ENCODE results near the gene TK2.

GRCh38 chr16:66522816-66523590 lies 26.9 kb downstream of the TK2 start:
- no peak for TF ChIP-seq REST (IDR thresholded peaks at IDR 0.05)
- TF ChIP-seq CTCF (IDR thresholded peaks at IDR 0.05; ENCODE audit: low read depth, low read length, missing input control) = no peak
- no peak for TF ChIP-seq MAX (IDR thresholded peaks at IDR 0.05)
- TF ChIP-seq TAF1 (conservative IDR thresholded peaks at IDR 0.05) = no peak
- TF ChIP-seq YY1 (IDR thresholded peaks at IDR 0.05) = no peak
- TF ChIP-seq RAD21 (IDR thresholded peaks at IDR 0.05) = no peak
- TF ChIP-seq SP1 (IDR thresholded peaks at IDR 0.05) = no peak
- TF ChIP-seq ZBTB33 (IDR thresholded peaks at IDR 0.05) = no peak
- no peak for TF ChIP-seq JUND (IDR thresholded peaks at IDR 0.05)
- no peak for TF ChIP-seq ATF3 (IDR thresholded peaks at IDR 0.05)
- no peak for TF ChIP-seq RXRA (IDR thresholded peaks at IDR 0.05)

Data from liver (tissue), 3 donors.